ENCODE data around the gene ORC2.

ORC2 gene

GRCh38 chr2:200860092-200860795, 103.2 kb downstream of the ORC2 start:
- no peak for DNase-seq

Data from right hindlimb (tissue), 1 donor.